ENCODE data around the gene GUCA2B.

Gene GUCA2B

GRCh38 chr1:42189931-42190853 lies 37.0 kb downstream of the GUCA2B start:
- no peak for DNase-seq (ENCODE audit: low read depth)

GRCh38 chr1:42191319-42191718 lies 38.1 kb downstream of the GUCA2B start:
- DNase-seq (ENCODE audit: low read depth), result no peak

- no peak for DNase-seq (ENCODE audit: low read depth)
These were observed 38.9 kb downstream of the GUCA2B start for GRCh38 chr1:42192106-42192505.

GRCh38 chr1:42195841-42196240 lies 42.6 kb downstream of the GUCA2B start:
- DNase-seq (ENCODE audit: low read depth), result no peak

DNA sequence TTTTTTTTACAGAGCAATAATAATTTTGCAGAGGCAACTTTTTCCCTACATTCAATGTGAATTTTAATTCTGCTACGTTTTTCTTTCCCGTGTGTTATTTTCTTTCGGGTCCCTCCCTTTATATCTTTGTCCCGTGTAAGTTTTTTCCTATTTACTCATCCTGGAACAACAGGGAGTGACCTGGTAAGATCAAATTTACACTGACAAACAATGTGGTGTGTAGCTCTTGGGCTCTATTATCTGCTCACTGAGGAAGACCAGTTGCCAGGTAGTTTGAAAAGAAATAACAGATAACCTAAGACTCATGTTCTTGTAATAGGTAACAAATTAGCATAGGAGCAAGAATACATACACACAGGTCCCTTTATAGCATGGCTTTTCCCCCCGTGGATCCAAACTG lies 45.0 kb downstream of the GUCA2B start:
- DNase-seq (ENCODE audit: low read depth), result no peak

DNA sequence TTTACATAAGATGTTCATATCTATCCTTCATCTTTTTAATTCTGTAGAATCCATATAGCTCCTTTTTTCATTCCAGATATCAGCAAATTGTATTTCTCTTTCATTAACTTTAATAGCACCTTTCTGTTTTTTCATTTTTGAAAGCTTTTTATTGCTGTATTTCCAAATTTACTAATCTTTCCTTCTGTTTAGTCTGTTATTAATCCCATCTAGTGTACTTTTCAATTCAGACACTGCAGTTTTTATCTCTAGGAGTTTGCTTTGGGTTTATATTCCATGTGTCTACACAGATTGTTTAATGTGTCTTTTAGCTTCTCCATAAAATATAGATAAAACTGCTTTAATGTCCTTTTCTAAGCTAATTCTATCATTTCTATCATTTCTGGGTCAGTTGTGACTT lies 48.8 kb downstream of the GUCA2B start:
- no peak for DNase-seq (ENCODE audit: low read depth)
